CD4-positive, alpha-beta T cell treated with Interferon gamma for 1 hour (primary cell): ENCODE results near the gene GNAQ.
"Not testable (repeated sequence)": the region's sequence is repeated elsewhere in the genome, so short reads cannot be mapped to it uniquely, and the experiment has no call there.

ENCODE experiments used
- DNase-seq: peaks from one replicate; pipeline ENCODE4 v3.0.0-alpha.2; 2020

GNAQ gene

DNA sequence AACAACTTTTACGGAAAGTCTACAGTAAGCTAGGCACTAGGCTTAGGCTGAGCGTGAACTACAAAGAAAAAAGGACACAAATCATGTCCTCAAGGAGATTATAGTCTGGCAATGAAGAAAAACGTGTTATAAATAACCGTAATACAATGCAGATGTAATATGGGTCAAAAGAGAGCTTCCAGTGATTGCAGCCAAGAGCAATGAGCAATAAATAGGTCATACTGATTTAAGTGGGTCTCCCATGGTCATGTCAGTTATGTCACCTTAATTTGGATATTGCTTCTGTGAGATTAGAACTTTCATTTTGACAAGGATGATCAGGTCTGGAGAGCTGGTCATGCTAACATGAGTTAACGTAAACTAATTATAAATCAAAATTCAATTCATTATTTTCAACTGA, 224.9 kb downstream of the GNAQ start:
- DNase-seq, result no peak

DNA sequence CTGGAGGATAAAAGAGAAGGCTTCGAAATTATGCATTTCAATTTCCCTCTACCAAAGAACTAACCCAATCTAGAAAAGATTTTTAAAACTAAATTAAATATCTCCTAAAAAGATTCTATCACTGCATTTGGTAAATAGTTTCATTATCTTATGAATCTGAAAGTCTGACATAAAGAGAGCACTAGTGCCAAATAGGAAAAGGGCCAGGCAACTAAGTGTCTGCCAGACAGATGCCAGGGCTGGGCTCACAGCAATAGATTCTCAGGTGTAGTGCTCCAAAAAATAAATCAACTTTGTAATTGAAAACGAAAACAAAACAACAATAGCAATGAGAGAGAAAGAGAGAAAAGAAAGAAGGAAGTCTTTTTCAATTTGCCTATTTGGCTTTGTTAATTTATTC, 225.8 kb downstream of the GNAQ start:
- DNase-seq, result no peak

DNA sequence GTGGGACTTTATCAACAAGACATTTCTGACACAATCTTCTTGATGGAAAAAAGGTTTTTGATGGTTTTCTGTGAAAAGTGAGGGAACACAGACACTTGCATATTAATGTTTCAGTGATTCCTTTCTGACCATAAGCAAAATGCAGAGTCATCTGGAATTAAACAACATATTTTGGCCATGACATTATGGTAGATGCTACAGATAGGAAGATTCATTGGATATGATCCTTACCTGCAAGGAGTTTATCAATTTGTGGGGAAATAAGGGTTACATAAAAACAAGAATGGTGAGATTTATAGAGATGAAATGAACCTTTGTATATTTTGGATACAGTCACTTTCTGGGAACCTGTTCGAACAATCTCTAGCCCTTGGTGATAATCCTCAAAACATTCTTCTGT, 228.2 kb downstream of the GNAQ start:
- DNase-seq, result no peak

DNA sequence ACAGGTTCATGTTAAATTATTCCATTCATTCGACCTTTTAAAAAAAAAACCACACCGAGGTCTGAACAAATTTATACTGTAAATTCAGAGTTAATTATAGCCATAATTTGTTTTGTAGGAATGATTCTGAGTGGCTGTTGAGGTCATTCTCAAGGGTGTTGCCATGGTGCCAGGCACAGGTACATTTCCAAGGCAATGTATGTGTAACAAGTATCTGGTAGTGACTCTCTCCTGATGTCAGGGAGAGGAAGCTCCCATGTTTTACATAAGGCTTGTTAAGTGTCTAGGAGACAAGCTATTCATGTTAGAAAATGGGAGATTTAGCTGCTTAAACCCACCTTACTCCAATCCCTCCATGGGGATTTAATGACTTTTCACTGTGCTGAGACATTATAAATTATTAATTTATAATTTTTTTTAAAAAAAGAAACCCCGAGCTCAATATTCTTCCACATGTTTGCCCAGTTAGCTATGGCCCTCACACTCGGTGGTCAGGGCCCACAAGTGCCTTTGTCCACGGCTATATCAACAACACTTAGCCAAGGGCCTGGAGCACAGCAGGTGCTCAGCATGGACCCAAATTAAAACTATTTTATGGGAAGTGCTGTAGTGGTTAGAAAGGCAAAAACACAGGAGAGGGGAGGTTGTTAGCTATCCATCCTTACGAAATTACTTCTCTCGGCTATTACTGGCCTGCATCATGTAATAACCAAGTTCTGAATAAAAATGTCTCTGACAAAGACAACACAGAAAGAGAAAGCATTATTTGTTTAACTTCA, 228.9 kb downstream of the GNAQ start:
- no peak for DNase-seq

DNA sequence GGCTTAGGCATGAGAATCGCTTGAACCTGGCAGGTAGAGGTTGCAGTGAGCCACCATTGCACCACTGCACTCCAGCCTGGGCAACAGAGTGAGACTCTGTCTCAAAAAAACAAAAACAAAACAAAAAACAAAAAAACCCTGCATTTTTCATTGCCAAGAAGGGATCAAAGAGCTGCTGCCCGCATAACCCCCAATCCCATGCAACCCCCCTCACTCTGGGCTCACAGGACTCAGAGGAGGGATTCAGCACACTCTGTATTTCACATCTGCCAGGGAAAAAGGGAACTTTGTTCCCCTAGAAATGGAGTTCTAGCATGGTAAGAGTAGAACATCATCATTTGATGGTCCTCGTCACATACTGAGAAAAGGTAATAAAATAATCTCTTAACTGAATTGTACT, 229.5 kb downstream of the GNAQ start:
- no peak for DNase-seq

DNA sequence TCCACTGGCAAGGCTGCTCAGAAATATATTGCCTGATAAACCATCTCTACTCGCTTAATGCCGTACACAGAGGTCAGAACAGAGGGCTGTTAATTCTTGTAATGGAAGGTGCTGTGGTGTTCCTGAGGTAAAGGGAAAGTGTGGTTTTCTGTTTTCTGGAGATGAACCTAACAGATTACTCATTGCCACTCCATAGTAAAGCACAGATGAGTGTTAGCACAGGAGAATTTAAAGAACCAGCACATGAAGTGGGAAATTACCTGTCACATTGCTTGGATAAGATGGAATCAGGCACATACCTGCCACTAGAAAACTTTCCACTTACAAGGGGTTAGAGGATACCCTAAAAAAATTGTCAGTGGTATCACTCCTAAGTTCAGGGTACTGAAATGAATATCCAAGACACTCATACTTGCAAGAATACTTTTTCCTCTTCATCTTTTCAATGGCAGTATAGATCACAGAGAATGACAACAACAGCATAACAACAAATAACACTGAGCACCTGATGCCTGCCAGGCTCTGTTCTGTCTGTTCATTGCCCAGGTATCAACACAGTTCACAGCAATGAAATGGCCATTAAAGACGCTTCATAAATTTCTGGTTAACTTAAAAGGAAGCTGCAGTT, 230.6 kb downstream of the GNAQ start:
- no peak for DNase-seq

DNA sequence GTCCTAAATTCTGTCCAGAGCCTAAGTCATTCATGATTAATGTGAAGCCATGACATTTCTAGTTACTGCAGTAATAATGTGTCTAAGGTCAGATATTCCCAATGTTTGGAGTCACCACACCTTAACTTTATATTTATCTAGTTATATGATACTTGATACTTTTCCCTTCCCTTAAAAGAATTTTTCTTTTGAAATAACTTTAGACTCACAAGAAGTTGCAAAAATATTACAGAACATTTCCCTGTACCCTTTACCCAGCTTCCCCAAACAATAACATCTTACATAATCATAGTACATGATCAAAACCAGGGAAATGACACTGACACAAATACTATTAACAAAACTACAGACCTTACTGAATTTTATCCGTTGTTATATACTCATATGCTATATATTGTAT, 233.5 kb downstream of the GNAQ start:
- no peak for DNase-seq

DNA sequence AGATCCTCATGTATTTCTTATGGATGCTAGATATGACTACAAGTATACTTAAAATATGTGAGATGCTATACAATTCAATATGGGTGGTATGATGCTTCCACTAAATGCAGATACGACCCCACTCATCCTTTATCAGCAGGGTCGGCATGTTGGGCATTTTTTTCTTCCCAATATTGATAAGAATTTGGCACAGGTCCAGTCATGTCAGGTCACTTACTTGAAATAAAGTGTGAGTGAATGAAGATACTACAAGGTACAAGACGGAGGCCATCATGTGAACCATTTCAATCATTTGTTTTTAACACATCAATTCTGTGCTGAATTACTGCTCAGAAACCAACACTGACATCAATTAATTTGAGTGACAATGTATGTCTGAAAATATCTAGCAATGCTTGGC, 236.6 kb downstream of the GNAQ start:
- no peak for DNase-seq

DNA sequence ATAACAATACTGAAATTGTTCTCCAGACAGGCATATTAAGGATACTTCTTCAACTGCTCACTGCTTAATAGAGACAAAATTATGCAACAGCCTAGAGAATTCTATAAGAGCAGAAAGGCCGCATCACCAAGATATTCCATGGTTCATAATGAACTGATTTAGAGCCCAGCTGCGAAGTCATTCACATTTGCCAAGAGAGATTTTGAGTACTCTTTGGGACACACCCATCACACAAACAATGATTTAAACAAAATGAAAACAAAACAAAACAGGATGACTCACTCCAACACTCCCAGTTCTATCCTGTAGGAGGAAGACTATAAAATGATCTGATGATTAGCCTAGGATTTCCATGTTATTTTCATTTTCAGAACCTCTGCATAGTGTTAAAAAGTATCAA, 237.8 kb downstream of the GNAQ start:
- DNase-seq, result no peak

DNA sequence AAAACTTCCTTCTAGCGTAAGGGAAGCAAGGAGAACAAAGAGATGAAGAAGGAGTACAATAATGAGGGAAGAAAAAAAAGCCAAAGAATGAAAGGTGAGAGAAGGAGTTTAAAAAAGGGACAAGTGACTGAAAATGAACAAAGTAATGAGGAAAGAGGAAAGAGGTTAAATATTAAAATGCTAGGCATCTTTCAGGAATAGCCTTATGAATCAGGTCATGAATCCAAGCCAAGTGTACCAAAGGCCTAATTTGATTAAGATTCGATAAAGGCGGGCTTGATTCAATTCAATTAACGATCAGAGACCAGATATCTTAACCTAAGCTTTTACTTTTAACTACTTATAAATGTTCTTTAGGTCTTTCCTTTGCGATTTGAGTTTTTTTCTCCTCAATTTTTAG, 241.7 kb downstream of the GNAQ start:
- DNase-seq, result no peak

DNA sequence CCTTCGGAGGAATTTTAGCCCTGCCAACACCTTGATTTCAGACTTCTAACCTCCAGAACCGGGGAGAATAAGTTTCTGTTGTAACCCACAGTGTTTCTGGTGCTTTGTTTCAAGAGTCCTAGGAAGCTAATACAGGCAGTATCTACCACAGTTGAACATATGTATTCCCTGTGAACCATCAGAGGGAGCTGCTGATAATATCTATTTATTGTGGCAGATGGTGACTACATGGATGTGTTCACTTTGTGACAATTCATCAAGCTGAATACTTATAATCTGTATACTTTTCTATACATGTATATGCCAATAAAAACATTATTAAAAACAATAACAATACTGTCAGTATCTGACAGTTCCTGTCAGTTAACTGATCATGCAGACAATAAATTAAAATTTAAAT, 246.3 kb downstream of the GNAQ start:
- DNase-seq, result no peak

DNA sequence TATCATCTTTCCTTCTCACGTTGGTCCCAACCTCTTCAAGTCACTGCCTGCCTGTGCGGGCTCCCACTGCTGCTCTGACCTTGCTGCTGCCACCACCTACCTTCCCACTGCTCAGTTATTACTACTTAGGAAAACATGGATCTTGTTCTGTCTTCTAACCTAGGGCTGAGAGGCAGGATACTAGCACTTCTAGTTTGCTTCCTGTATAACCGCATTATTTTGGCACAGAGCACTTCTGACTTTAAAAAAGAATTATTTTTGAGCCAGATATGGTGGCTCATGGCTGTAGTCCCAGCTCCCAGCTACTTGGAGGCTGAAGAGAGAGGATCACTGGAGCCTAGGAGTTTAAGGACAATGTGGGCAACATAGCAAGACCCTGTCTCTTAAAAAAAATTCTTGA, 248.1 kb downstream of the GNAQ start:
- no peak for DNase-seq

DNA sequence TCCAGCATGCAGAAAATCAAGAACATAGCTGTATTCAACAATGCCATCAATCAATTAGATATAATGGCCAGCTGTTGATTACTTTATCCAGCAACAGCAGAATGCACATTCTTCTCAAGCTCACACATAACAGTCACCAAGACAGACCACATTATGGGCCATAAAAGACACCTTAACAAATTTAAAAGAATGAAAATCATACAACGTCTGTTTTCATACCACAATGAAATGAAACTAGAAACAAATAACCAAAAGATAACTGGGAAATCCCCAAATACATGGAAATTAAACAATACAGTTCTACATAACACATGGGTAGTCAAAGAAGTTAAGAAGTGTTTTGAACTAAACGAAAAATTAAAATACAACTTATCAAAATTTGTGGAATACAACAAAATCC, 252.6 kb downstream of the GNAQ start:
- DNase-seq, result no peak

DNA sequence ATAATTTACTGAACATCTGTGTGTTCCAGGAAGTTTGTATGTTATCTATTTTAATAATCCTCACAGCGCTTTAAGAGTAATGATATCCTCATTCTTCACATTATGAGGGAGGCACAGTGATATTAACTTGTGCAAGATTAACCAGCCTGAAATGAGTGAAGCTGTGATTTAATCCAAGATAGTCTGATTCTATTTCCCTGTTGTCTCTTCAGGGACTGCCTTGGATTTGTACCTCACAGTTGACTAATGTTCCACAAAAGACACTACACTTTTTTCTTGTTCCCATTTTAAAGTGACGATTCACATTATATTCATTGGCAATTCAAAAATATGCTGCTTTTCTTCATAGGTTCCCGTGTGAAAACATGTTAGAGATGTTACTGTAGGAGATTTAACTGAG, 258.2 kb downstream of the GNAQ start:
- no peak for DNase-seq

DNA sequence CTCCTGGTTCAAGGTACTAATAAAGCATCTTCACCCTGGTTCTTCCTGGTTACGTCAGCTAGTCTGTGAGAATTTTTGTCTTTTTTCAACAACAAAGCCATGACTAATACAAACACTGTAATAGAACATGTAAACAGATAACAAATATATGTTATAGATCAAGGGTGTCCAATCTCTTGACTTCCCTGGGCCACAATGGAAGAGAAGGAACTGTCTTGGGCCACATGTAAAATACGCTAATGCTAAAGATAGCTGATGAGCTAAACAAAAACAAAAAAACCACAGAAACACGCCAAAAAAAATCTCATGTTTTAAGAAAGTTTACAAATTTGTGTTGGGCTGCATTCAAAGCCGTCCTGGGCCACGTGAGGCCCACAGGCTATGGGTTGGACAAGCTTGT, 259.0 kb downstream of the GNAQ start:
- DNase-seq, result no peak

DNA sequence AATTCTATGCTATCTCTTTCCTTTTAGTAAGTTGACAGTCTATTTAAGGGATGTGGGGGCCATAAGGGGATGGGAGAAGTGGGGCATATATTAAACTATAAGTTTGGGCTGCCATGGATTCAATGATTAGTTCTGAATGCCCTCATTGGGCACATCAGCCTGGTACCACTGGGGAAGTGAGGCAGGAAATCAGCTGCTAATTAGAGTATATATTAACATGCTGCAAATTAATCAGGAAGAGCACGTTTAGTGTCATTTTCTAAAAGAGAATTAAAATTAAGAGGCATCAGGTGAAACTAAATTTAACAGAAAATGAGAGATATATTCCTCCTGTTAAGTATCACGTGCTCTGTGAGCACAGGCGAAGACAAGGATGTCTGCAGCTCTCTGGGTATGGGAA, 260.4 kb downstream of the GNAQ start:
- no peak for DNase-seq

DNA sequence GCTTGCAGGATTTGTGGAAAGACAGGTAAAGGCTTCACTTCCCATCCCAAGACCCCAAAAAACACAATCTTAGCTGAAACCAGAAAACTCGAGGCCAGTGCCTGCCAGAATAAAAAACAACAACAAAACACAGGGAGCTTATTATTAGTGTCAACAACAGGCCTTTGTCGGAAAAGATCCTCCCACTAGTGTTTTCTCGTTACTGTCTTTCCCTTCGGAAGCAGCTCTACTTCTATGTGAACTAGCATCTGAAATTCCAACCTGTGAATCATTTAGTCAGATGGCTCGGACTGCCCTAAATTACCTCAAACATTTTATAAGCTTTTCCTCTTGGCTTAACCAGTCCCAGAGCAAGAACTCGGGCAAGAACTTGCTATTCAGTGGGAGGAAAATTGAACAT, 261.3 kb downstream of the GNAQ start:
- DNase-seq, result no peak

DNA sequence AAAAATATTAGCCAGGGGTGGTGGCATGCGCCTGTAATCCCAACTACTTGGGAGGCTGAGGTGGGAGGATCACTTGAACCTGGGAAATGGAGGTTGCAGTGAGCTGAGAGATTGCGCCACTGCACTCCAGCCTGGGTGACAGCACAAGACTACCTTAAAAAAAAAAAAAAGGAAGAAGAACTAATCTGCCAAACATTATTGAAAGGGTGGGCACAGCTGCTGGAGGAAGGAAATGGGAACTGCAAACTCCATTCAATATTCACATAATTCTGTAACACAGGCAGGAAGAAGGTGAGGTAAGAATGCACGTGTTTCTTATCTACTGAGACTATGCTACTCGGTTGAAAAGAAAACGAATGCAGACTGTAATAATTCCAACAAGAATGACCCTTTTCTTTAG, 262.4 kb downstream of the GNAQ start:
- DNase-seq, result no peak

DNA sequence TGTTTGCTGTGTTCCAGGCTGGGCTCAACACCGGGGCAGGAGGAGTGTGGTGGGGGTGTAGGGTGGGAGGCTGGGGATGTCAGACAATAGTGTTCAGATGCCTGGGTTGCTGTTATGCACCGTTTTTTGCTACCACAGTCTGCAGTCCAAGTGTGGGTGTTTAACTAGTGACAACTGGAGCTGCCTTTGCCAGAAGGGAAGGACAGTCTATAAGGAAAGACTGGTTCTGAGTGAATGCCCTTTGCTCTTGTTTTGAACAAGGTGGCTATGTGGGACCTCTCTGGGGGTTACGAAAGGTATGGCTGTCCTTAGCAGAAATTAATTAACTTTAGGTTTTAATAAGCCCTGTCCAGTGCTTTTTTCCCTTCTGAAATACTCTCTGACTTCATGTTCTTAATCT, 265.0 kb downstream of the GNAQ start:
- DNase-seq, result no peak

DNA sequence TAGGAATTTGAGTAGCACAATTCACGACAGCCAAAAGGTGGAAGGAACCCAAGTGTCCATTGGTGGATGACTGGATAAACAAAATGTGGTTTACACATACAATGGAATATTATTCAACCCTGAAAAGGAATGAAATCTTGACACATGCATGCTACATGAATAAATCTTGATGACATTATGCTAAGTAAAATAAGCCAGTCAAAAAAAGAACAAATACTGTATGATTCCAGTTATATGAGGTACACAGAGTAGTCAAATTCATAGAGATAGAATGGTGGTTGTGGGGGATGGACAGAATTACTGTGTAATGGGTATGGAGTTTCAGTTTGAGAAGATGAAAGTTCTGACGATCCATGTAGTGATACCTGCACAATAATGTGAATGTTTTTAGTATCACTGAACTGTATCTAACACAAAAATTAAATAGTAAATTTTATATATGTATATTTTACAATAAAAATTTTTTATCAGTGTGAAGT, 265.8 kb downstream of the GNAQ start:
- no peak for DNase-seq

DNA sequence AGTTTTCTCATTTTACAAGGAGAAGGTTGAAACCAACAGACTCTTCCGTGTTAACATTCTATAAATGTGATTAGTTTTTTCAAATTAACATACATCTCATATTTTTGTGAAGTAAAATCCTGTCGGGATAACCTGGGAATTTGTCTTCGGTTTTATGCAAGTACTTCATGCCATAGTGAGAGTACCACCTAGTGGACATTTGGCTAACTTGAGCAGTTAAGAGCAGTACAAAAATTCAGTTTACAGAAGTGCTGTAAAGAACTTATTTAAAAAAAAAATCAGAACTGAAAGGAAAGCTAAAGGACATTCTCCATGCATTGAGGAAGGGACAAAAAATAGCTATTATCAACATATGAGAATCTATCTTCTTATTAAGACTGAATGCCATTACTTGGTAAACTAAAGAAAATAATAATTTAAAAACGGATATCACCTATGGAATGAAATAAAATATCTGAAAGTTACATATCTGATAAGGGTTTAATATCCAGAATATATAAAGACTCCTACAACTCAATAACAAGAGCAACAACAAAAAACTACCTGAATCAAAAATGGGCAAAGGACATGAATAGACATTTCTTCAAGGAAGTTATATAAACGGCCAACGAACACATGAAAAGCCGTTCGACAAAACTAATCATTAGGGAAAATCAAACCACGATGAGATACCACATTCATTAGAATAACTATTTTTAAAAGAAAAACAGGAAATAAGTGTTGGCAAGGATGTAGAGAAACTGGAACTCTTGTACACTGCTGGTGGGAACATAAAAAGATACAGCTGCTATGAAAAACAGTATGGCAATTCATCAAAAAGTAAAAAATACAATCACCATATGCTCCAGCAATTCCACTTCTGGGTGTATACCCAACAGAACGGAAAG, 266.5 kb downstream of the GNAQ start:
- no peak for DNase-seq

DNA sequence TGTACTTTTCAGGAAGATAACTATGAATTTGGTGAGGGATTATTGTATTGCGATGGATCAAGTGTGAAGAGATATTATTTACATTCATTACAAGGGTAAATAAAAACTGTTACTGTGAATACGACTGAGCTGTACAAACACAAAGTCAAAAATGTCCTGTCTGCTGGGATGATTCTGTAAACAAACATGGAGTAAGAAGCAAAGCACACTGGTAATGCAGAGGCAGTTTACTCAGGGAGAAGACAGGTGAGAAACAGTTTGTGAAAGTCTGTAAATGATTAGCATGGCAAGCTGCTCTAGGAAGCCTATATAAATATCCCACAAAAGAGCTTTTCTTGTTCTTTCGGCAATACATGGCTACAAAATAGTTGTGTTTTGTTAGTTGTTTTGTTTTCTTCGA, 268.0 kb downstream of the GNAQ start:
- DNase-seq, result no peak

DNA sequence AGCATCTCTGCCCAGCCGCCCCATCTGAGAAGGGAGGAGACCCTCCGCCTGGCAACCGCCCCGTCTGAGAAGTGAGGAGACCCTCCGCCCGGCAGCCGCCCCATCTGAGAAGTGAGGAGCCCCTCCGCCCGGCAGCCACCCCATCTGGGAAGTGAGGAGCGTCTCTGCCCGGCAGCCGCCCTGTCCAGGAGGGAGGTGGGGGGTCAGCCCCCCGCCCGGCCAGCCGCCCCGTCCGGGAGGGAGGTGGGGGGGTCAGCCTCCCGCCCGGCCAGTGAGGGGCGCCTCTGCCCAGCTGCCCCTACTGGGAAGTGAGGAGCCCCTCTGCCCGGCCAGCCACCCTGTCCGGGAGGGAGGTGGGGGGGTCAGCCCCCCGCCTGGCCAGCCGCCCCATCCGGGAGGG, 270.7 kb downstream of the GNAQ start:
- DNase-seq, result not testable (repeated sequence)

DNA sequence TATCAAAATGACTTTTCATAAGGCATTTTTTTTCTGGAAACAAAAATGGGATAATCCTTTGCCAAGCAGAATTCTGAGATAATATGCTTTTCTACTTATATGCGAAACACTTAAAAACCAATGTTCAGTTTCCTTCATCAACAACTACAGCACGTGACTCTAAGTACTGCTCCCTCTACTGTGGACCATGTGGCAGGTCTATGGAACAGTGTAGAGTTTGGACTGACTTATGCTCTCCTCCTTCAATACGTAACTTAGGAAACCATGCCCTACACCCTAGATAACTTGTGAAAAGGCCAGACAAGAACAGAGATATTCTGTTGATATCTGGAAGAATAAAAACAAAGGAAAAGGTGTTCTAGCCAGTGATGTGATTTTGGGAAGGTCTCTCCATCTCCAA, 272.2 kb downstream of the GNAQ start:
- DNase-seq, result no peak
